Panc1 (cell line): ENCODE results near the gene TMEM128.

ENCODE experiments used
- POLR2AphosphoS5 ChIP-seq: IDR thresholded peaks from 2 replicates; pipeline ENCODE4 v1.6.1; 2012; ENCODE audit warnings: mild to moderate bottlenecking, low read depth, low read length, moderate library complexity
- SIN3A ChIP-seq: IDR thresholded peaks from 2 replicates; pipeline ENCODE4 v1.6.1; 2012; ENCODE audit warnings: low read depth, mild to moderate bottlenecking, low read length, moderate library complexity, borderline replicate concordance; ENCODE audit not compliant: insufficient read depth
- TCF7L2 ChIP-seq: IDR thresholded peaks from 2 replicates; pipeline ENCODE4 v1.6.1; 2011; ENCODE audit warnings: mild to moderate bottlenecking, low read depth, low read length, inconsistent platforms
- TF ChIP-seq, protein P1 (sequence below): fragments of 450-650 bp; IDR thresholded peaks from 2 replicates; pipeline ENCODE4 v1.5.1; 2017; ENCODE audit warnings: mild to moderate bottlenecking
- TF ChIP-seq, protein P2 (sequence below), 2 experiments: IDR thresholded peaks; 2 replicates each; pipeline ENCODE4 v1.6.1; 2011 to 2012; ENCODE audit warnings: low read depth in 2 of 2, control low read depth in 1 of 2, low read length in 1 of 2, mild to moderate bottlenecking in 1 of 2, moderate library complexity in 1 of 2; ENCODE audit not compliant: insufficient read depth in 1 of 2

GRCh38 chr4:4284827-4285618 lies 37.0 kb upstream of the TMEM128 start:
- TF ChIP-seq, protein P1, sequence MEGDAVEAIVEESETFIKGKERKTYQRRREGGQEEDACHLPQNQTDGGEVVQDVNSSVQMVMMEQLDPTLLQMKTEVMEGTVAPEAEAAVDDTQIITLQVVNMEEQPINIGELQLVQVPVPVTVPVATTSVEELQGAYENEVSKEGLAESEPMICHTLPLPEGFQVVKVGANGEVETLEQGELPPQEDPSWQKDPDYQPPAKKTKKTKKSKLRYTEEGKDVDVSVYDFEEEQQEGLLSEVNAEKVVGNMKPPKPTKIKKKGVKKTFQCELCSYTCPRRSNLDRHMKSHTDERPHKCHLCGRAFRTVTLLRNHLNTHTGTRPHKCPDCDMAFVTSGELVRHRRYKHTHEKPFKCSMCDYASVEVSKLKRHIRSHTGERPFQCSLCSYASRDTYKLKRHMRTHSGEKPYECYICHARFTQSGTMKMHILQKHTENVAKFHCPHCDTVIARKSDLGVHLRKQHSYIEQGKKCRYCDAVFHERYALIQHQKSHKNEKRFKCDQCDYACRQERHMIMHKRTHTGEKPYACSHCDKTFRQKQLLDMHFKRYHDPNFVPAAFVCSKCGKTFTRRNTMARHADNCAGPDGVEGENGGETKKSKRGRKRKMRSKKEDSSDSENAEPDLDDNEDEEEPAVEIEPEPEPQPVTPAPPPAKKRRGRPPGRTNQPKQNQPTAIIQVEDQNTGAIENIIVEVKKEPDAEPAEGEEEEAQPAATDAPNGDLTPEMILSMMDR: no peak
- TF ChIP-seq POLR2AphosphoS5 (no peak), TCF7L2 (no peak), SIN3A (no peak)
- TF ChIP-seq, protein P2, sequence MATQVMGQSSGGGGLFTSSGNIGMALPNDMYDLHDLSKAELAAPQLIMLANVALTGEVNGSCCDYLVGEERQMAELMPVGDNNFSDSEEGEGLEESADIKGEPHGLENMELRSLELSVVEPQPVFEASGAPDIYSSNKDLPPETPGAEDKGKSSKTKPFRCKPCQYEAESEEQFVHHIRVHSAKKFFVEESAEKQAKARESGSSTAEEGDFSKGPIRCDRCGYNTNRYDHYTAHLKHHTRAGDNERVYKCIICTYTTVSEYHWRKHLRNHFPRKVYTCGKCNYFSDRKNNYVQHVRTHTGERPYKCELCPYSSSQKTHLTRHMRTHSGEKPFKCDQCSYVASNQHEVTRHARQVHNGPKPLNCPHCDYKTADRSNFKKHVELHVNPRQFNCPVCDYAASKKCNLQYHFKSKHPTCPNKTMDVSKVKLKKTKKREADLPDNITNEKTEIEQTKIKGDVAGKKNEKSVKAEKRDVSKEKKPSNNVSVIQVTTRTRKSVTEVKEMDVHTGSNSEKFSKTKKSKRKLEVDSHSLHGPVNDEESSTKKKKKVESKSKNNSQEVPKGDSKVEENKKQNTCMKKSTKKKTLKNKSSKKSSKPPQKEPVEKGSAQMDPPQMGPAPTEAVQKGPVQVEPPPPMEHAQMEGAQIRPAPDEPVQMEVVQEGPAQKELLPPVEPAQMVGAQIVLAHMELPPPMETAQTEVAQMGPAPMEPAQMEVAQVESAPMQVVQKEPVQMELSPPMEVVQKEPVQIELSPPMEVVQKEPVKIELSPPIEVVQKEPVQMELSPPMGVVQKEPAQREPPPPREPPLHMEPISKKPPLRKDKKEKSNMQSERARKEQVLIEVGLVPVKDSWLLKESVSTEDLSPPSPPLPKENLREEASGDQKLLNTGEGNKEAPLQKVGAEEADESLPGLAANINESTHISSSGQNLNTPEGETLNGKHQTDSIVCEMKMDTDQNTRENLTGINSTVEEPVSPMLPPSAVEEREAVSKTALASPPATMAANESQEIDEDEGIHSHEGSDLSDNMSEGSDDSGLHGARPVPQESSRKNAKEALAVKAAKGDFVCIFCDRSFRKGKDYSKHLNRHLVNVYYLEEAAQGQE (IDR thresholded peaks at IDR 0.05; ENCODE audit: insufficient read depth in 1 of 2, low read depth in 2 of 2, low read length in 1 of 2): no peak
